ENCODE results near the gene EPO. TPM values are rescaled to one million over a fixed set of nuclear protein-coding genes. Genes with fewer than 3 reads are reported as not detected.

Gene EPO
- total RNA-seq, 3 donors from 2014 or later = not detected

GRCh38 chr7:100731937-100732636 is 11.8 kb downstream of the EPO start:
- ATAC-seq = no peak
- intact Hi-C loops (cut with DNase I, micrococcal nuclease) = no loop called here
- no peaks in the 10 kb centered on the region for H3K9me3 ChIP-seq
- H3K36me3 ChIP-seq (ENCODE audit: low read depth) = no peaks in the 10 kb centered on the region
- H3K4me1 ChIP-seq (ENCODE audit: low read depth) = no peaks in the 10 kb centered on the region
- TF ChIP-seq, protein P1, sequence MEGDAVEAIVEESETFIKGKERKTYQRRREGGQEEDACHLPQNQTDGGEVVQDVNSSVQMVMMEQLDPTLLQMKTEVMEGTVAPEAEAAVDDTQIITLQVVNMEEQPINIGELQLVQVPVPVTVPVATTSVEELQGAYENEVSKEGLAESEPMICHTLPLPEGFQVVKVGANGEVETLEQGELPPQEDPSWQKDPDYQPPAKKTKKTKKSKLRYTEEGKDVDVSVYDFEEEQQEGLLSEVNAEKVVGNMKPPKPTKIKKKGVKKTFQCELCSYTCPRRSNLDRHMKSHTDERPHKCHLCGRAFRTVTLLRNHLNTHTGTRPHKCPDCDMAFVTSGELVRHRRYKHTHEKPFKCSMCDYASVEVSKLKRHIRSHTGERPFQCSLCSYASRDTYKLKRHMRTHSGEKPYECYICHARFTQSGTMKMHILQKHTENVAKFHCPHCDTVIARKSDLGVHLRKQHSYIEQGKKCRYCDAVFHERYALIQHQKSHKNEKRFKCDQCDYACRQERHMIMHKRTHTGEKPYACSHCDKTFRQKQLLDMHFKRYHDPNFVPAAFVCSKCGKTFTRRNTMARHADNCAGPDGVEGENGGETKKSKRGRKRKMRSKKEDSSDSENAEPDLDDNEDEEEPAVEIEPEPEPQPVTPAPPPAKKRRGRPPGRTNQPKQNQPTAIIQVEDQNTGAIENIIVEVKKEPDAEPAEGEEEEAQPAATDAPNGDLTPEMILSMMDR (IDR thresholded peaks at IDR 0.05) = no peak
- no peak overlapping the region for H3K4me3 ChIP-seq
- no peak for DNase-seq

- H3K36me3 ChIP-seq (ENCODE audit: low read depth) = no peaks in the 10 kb centered on the region
- H3K4me3 ChIP-seq = no peak overlapping the region
- H3K4me1 ChIP-seq (ENCODE audit: low read depth) = peaks cover 3% of the 10 kb centered on the region
- intact Hi-C loops (cut with DNase I, micrococcal nuclease) = no loop called here
- no peak for DNase-seq
- H3K9me3 ChIP-seq = no peaks in the 10 kb centered on the region
- TF ChIP-seq, protein P1 (IDR thresholded peaks at IDR 0.05) = no peak
- no peak for ATAC-seq
Measured at GRCh38 chr7:100735730-100736129, 15.5 kb downstream of the EPO start.

DNA sequence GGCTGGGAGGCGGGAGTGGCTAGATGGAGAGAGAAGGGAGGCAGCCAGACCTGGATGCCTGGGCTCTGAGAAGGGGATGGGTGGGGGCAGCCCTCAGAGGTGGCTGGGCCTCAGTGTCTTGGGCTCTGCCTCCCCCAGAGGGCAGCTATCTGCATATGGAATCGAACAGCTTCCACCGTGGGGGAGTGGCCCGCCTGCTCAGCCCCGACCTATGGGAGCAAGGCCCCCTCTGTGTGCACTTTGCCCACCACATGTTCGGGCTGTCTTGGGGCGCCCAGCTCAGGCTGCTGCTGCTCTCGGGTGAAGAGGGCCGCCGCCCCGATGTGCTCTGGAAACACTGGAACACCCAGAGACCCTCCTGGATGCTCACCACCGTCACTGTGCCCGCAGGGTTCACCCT is 16.4 kb downstream of the EPO start:
- H3K4me3 ChIP-seq = no peak overlapping the region
- peaks cover 3% of the 10 kb centered on the region for H3K4me1 ChIP-seq (ENCODE audit: low read depth)
- TF ChIP-seq, protein P1 (IDR thresholded peaks at IDR 0.05) = no peak
- ATAC-seq (no peak), DNase-seq (no peak)
- intact Hi-C loops (cut with DNase I, micrococcal nuclease) = no loop called here
- H3K36me3 ChIP-seq (ENCODE audit: low read depth) = no peaks in the 10 kb centered on the region
- no peaks in the 10 kb centered on the region for H3K9me3 ChIP-seq

GRCh38 chr7:100739934-100740333 is 19.7 kb downstream of the EPO start:
- Histone ChIP-seq H3K9me3 (no peaks in the 10 kb centered on the region), H3K4me1 (ENCODE audit: low read depth) (peaks cover 3% of the 10 kb centered on the region), H3K36me3 (ENCODE audit: low read depth) (no peaks in the 10 kb centered on the region), H3K4me3 (no peak overlapping the region)
- TF ChIP-seq, protein P1 (IDR thresholded peaks at IDR 0.05) = no peak
- DNase-seq (no peak), ATAC-seq (no peak)
- intact Hi-C loops (cut with DNase I, micrococcal nuclease) = no loop called here

GRCh38 chr7:100744605-100745004 is 24.3 kb downstream of the EPO start:
- H3K4me3 ChIP-seq = no peak overlapping the region
- intact Hi-C loops (cut with DNase I, micrococcal nuclease) = no loop called here
- TF ChIP-seq, protein P1 (IDR thresholded peaks at IDR 0.05) = no peak
- no peak for DNase-seq
- H3K36me3 ChIP-seq (ENCODE audit: low read depth) = no peaks in the 10 kb centered on the region
- H3K4me1 ChIP-seq (ENCODE audit: low read depth) = peaks cover under 1% of the 10 kb centered on the region
- ATAC-seq = no peak
- no peaks in the 10 kb centered on the region for H3K9me3 ChIP-seq

Data from mucosa of descending colon (tissue), 3 donors.